Suprapubic skin (tissue), 3 donors: Measurements from ENCODE around the gene C1orf174.

Source experiments
- CTCF ChIP-seq, 2 donors: fragments of 200-600 bp in 1 of 2; fragments of 450-650 bp in 1 of 2; sonication (generic) in 1 of 2; IDR thresholded peaks; one replicate each; pipeline ENCODE4 v1.5.1; 2016 to 2019; ENCODE audit warnings: antibody characterized with exemption in 2 of 2, mild to moderate bottlenecking in 1 of 2, moderate library complexity in 1 of 2
- EP300 ChIP-seq: sonication (generic); formaldehyde crosslinking; IDR thresholded peaks from one replicate; pipeline ENCODE4 v1.6.1; 2017; ENCODE audit warnings: antibody characterized with exemption
- POLR2A ChIP-seq, 2 donors: fragments of 450-650 bp; IDR thresholded peaks; one replicate each; pipeline ENCODE4 v1.6.1; 2017; ENCODE audit warnings: antibody characterized with exemption in 2 of 2, mild to moderate bottlenecking in 2 of 2, moderate library complexity in 2 of 2

- TF ChIP-seq POLR2A (IDR thresholded peaks at IDR 0.05) = no peak
- TF ChIP-seq CTCF (IDR thresholded peaks at IDR 0.05) = no peak
- no peak for TF ChIP-seq EP300
These were observed 3.6 kb downstream of the C1orf174 start for GRCh38 chr1:3896396-3897000.
